B cell (primary cell): Measurements from ENCODE around the gene ALKBH4.

ENCODE experiments used
- EZH2 ChIP-seq: IDR thresholded peaks from 2 replicates; pipeline ENCODE4 v1.6.1; 2012; ENCODE audit warnings: borderline replicate concordance, low read depth, mild to moderate bottlenecking, moderate library complexity, low read length; ENCODE audit not compliant: insufficient read depth, poor library complexity, severe bottlenecking
- TF ChIP-seq, protein P1 (sequence below): fragments of 200-600 bp; IDR thresholded peaks from one replicate; pipeline ENCODE4 v1.8.0; 2022; ENCODE audit warnings: antibody characterized with exemption, mild to moderate bottlenecking

DNA sequence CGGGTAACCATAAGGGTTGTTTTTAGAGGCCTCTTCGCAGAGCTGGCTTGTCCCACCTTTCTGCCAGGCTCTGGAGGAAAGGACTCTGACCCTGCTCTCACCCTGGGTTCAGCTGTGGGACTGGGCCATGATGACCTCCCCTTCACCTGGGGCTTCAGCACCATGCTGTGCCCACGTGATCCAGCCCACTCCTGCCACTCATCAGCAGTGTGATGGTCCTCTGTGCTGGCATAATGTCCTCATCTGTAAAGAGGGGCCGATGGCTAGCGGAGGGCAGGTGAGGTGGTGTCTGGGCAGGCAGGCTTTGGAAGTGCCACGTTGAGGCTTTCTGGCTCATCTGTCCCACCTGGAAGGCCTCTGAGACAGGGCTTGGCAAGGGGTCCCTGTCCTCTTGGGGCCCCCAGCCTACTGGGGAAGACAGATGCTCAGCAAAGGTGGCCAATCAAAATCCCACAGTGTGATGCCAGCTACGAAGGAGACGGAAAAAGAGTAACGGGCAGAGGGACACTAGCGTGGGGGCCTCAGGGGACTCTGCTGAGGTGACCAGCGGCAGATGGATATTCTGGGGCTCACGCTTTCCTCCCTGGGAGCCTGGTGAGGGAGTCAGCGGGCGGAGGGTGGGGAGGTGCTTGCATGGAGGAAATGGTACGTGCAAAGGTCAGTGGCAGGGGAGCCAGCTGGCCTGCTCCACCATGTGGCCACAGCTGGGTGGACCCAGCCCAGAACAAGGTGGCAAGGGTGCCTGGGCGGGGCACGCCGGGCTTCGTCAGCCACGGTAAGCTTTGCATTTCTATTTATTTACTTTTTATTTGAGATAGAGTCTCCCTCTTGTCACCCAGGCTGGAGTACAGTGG lies 5.5 kb upstream of the ALKBH4 start:
- no peak for TF ChIP-seq EZH2
- TF ChIP-seq, protein P1, sequence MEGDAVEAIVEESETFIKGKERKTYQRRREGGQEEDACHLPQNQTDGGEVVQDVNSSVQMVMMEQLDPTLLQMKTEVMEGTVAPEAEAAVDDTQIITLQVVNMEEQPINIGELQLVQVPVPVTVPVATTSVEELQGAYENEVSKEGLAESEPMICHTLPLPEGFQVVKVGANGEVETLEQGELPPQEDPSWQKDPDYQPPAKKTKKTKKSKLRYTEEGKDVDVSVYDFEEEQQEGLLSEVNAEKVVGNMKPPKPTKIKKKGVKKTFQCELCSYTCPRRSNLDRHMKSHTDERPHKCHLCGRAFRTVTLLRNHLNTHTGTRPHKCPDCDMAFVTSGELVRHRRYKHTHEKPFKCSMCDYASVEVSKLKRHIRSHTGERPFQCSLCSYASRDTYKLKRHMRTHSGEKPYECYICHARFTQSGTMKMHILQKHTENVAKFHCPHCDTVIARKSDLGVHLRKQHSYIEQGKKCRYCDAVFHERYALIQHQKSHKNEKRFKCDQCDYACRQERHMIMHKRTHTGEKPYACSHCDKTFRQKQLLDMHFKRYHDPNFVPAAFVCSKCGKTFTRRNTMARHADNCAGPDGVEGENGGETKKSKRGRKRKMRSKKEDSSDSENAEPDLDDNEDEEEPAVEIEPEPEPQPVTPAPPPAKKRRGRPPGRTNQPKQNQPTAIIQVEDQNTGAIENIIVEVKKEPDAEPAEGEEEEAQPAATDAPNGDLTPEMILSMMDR: no peak
